Measurements from ENCODE around the gene METRNL. TPM values are rescaled to one million over a fixed set of nuclear protein-coding genes. Genes with fewer than 3 reads are reported as not detected.

METRNL gene
- total RNA-seq, 2 experiments from 2014 or later: 29.5 to 34.8 TPM

- CTCF ChIA-PET: interaction anchor here (2.5 kb wide), 1 partner anchor 101 kb away, joined by 6 read pairs; no protein-coding TSS in a partner anchor
Measured at GRCh38 chr17:83099086-83099555, 19.7 kb downstream of the METRNL start.

GRCh38 chr17:83099570-83100181 lies 20.3 kb downstream of the METRNL start:
- ChIA-PET POLR2A (interaction anchor here (0.6 to 1.5 kb wide), 2 partner anchors 16 to 18 kb away, joined by 3 to 4 read pairs; no protein-coding TSS in a partner anchor), CTCF (no interaction called here)

More at GRCh38 chr17:83099086-83099555, 19.7 kb downstream of the METRNL start:
- POLR2A ChIA-PET: interaction anchor here (0.6 to 1.5 kb wide), 2 partner anchors 15 to 19 kb away, joined by 3 to 4 read pairs; no protein-coding TSS in a partner anchor

GRCh38 chr17:83100220-83100852 lies 20.9 kb downstream of the METRNL start:
- POLR2A ChIA-PET: no interaction called here
- CTCF ChIA-PET: no interaction called here

GRCh38 chr17:83100853-83101391 lies 21.5 kb downstream of the METRNL start:
- ChIA-PET POLR2A (no interaction called here), CTCF (no interaction called here)

GRCh38 chr17:83101805-83102480 lies 22.5 kb downstream of the METRNL start:
- ChIA-PET CTCF (interaction anchor here (0.6 kb wide), 1 partner anchor 136 kb away, joined by 3 read pairs; no protein-coding TSS in a partner anchor), POLR2A (interaction anchor here (0.5 kb wide), 1 partner anchor 220 kb away, joined by 3 read pairs; no protein-coding TSS in a partner anchor)

- POLR2A ChIA-PET: no interaction called here
Measured at GRCh38 chr17:83103200-83103942, 24.0 kb downstream of the METRNL start.

GRCh38 chr17:83103943-83104311 lies 24.5 kb downstream of the METRNL start:
- ChIA-PET POLR2A (no interaction called here), CTCF (no interaction called here)

More at GRCh38 chr17:83103200-83103942, 24.0 kb downstream of the METRNL start:
- CTCF ChIA-PET: no interaction called here

- CTCF ChIA-PET: no interaction called here
- POLR2A ChIA-PET: no interaction called here
Measured at GRCh38 chr17:83104577-83105505, 25.4 kb downstream of the METRNL start.

GRCh38 chr17:83105512-83105911 lies 26.1 kb downstream of the METRNL start:
- CTCF ChIA-PET: no interaction called here
- POLR2A ChIA-PET: no interaction called here

- POLR2A ChIA-PET: no interaction called here
- CTCF ChIA-PET: interaction anchor here (0.9 kb wide), 1 partner anchor 54 kb away, joined by 3 read pairs; no protein-coding TSS in a partner anchor
Measured at GRCh38 chr17:83106056-83106588, 26.7 kb downstream of the METRNL start.

GRCh38 chr17:83106913-83107655 lies 27.7 kb downstream of the METRNL start:
- ChIA-PET CTCF (no interaction called here), POLR2A (no interaction called here)

GRCh38 chr17:83107656-83108048 lies 28.2 kb downstream of the METRNL start:
- POLR2A ChIA-PET: no interaction called here

GRCh38 chr17:83108709-83109108 lies 29.3 kb downstream of the METRNL start:
- ChIA-PET CTCF (interaction anchor here (0.6 kb wide), 1 partner anchor 261 kb away, joined by 3 read pairs; no protein-coding TSS in a partner anchor), POLR2A (no interaction called here)

More at GRCh38 chr17:83107656-83108048, 28.2 kb downstream of the METRNL start:
- CTCF ChIA-PET: no interaction called here

- CTCF ChIA-PET: interaction anchor here (0.6 kb wide), 1 partner anchor 262 kb away, joined by 3 read pairs; no protein-coding TSS in a partner anchor
- POLR2A ChIA-PET: no interaction called here
Measured at GRCh38 chr17:83109386-83109785, 30.0 kb downstream of the METRNL start.

- POLR2A ChIA-PET: no interaction called here
- CTCF ChIA-PET: no interaction called here
Measured at GRCh38 chr17:83109793-83110645, 30.6 kb downstream of the METRNL start.

- ChIA-PET CTCF (no interaction called here), POLR2A (no interaction called here)
Measured at GRCh38 chr17:83110735-83111134, 31.3 kb downstream of the METRNL start.
